Liver (tissue), 9 donors: ENCODE data around the gene ENTHD1. TPM values are rescaled to one million over a fixed set of nuclear protein-coding genes. Genes with fewer than 3 reads are reported as not detected.
"Not testable (repeated sequence)": the region's sequence is repeated elsewhere in the genome, so short reads cannot be mapped to it uniquely, and the experiment has no call there.

ENCODE experiments used
- DNase-seq: peaks from one replicate; pipeline ENCODE4 v3.0.0-alpha.2; 2017; ENCODE audit warnings: low spot score
- H3K27ac ChIP-seq, 2 donors: one replicate each; pipeline ENCODE4 v1.7.0; 2013; ENCODE audit warnings: inconsistent platforms in 2 of 2, low read length in 2 of 2, control low read depth in 1 of 2, low read depth in 1 of 2, mild to moderate bottlenecking in 1 of 2
- H3K27me3 ChIP-seq, 4 donors: one replicate each; pipeline versions ENCODE4 v1.6.1 to v1.7.0; 2013; ENCODE audit warnings: low read length in 3 of 4, inconsistent platforms in 1 of 4, mild to moderate bottlenecking in 1 of 4, moderate library complexity in 1 of 4; ENCODE audit not compliant: control insufficient read depth in 4 of 4, insufficient read depth in 4 of 4
- H3K36me3 ChIP-seq, 4 donors: one replicate each; pipeline versions ENCODE4 v1.6.1 to v1.7.0; 2013; ENCODE audit warnings: low read length in 3 of 4, mild to moderate bottlenecking in 3 of 4, low read depth in 1 of 4, moderate library complexity in 1 of 4; ENCODE audit not compliant: control insufficient read depth in 4 of 4, insufficient read depth in 3 of 4
- H3K4me1 ChIP-seq, 4 donors: one replicate each; pipeline versions ENCODE4 v1.6.1 to v1.7.0; 2013; ENCODE audit warnings: low read length in 3 of 4, mild to moderate bottlenecking in 3 of 4, moderate library complexity in 1 of 4; ENCODE audit not compliant: control insufficient read depth in 4 of 4, insufficient read depth in 4 of 4
- H3K4me3 ChIP-seq, 3 donors: one replicate each; pipeline versions ENCODE4 v1.6.1 to v1.7.0; 2013; ENCODE audit warnings: low read length in 3 of 3, control low read depth in 1 of 3, low read depth in 1 of 3, mild to moderate bottlenecking in 1 of 3
- H3K9ac ChIP-seq, 2 donors: one replicate each; pipeline ENCODE4 v1.7.0; 2013; ENCODE audit warnings: low read length in 2 of 2, mild to moderate bottlenecking in 2 of 2, moderate library complexity in 2 of 2, control low read depth in 1 of 2, low read depth in 1 of 2
- H3K9me3 ChIP-seq, 4 donors: one replicate each; pipeline versions ENCODE4 v1.6.1 to v1.7.0; 2013; ENCODE audit warnings: low read length in 3 of 4; ENCODE audit not compliant: control insufficient read depth in 4 of 4
- ATF3 ChIP-seq: IDR thresholded peaks from 2 replicates; pipeline ENCODE4 v1.6.1; 2016; ENCODE audit warnings: antibody characterized with exemption
- EGR1 ChIP-seq, 2 donors: IDR thresholded peaks; 2 replicates each; pipeline ENCODE4 v1.6.1; 2016 to 2018; ENCODE audit warnings: antibody characterized with exemption in 2 of 2, low read depth in 2 of 2
- FOXA1 ChIP-seq: IDR thresholded peaks from 2 replicates; pipeline ENCODE4 v1.6.1; 2016; ENCODE audit warnings: antibody characterized with exemption
- GABPA ChIP-seq, 2 donors: IDR thresholded peaks in 1 of 2; conservative IDR thresholded peaks in 1 of 2; 2 replicates each; pipeline ENCODE4 v1.6.1; 2016; ENCODE audit warnings: antibody characterized with exemption in 2 of 2, mild to moderate bottlenecking in 1 of 2, moderate library complexity in 1 of 2
- HNF4G ChIP-seq: IDR thresholded peaks from 2 replicates; pipeline ENCODE4 v1.6.1; 2016; ENCODE audit warnings: antibody characterized with exemption
- MAX ChIP-seq: IDR thresholded peaks from 2 replicates; pipeline ENCODE4 v1.6.1; 2016; ENCODE audit warnings: antibody characterized with exemption
- NR2F2 ChIP-seq: IDR thresholded peaks from 2 replicates; pipeline ENCODE4 v1.6.1; 2016; ENCODE audit warnings: antibody characterized with exemption
- RAD21 ChIP-seq, 2 donors: IDR thresholded peaks; 2 replicates each; pipeline ENCODE4 v1.6.1; 2016; ENCODE audit warnings: antibody characterized with exemption in 2 of 2, mild to moderate bottlenecking in 2 of 2
- REST ChIP-seq: IDR thresholded peaks from 2 replicates; pipeline ENCODE4 v1.6.1; 2016; ENCODE audit warnings: antibody characterized with exemption, mild to moderate bottlenecking
- SP1 ChIP-seq: IDR thresholded peaks from 2 replicates; pipeline ENCODE4 v1.6.1; 2018; ENCODE audit warnings: antibody characterized with exemption, mild to moderate bottlenecking
- TAF1 ChIP-seq: conservative IDR thresholded peaks from 2 replicates; pipeline ENCODE4 v1.6.1; 2016; ENCODE audit warnings: antibody characterized with exemption, mild to moderate bottlenecking
- ZBTB33 ChIP-seq: IDR thresholded peaks from 2 replicates; pipeline ENCODE4 v1.6.1; 2016; ENCODE audit warnings: antibody characterized with exemption
- WGBS: extraction: QIAGEN DNeasy Blood & Tissue Kit; methylation state at CpG from one replicate; pipeline ENCODE4 v1.1.7; 2013; 5-methylcytosine and 5-hydroxymethylcytosine counted together
- polyA plus RNA-seq, 2 donors: library from polyadenylated mRNA; stranded (reverse) in 1 of 2; unstranded in 1 of 2; fragments of 200-250 nt in 1 of 2; fragments of >200 nt in 1 of 2; fragmentation: Nextera tagmentation in 1 of 2; extraction: Ambion mirVana in 1 of 2; gene quantifications; one replicate each; pipeline versions ENCODE4 v1.2.1 to v1.2.3, GENCODE V29; 2013 to 2015
- total RNA-seq, 2 donors: library from RNA; depleted of rRNA; stranded (reverse); fragments of >200 nt; gene quantifications; one replicate each; pipeline ENCODE4 v1.2.3, GENCODE V29; 2014
- donor health status: healthy.
- donor health status: healthy.
- donor health status: healthy.
- donor health status: healthy.
- donor health status: healthy.

ENTHD1 gene
- total and polyA plus RNA-seq, 4 donors = not detected

GRCh38 chr22:39872548-39872947, 21.0 kb downstream of the ENTHD1 start:
- no peak overlapping the region for H3K27ac ChIP-seq
- H3K9ac ChIP-seq = no peak overlapping the region
- no peak overlapping the region for H3K4me3 ChIP-seq
- H3K27me3 ChIP-seq = peaks cover 0 to 7% (median 0%) of the 10 kb centered on the region in 4 donors
- no peak for TF ChIP-seq HNF4G
- 83% methylated on average over 1 of the region's 1 CpG for WGBS
- no peaks in the 10 kb centered on the region for H3K4me1 ChIP-seq
- peaks cover 0 to 4% (median 0%) of the 10 kb centered on the region in 4 donors for H3K9me3 ChIP-seq
- no peak for DNase-seq
- H3K36me3 ChIP-seq = no peaks in the 10 kb centered on the region

- Histone ChIP-seq H3K9ac (no peak overlapping the region), H3K27me3 (peaks cover 0 to 7% (median 0%) of the 10 kb centered on the region in 4 donors), H3K9me3 (peaks cover 0 to 4% (median 0%) of the 10 kb centered on the region in 4 donors), H3K27ac (no peak overlapping the region), H3K36me3 (no peaks in the 10 kb centered on the region), H3K4me3 (no peak overlapping the region), H3K4me1 (no peaks in the 10 kb centered on the region)
- TF ChIP-seq REST (no peak), ZBTB33 (no peak)
- no peak for DNase-seq
- WGBS = 61% methylated on average over 5 of the region's 5 CpGs
Observed at GRCh38 chr22:39871008-39871798, 22.4 kb downstream of the ENTHD1 start.

- 91% methylated on average over 2 of the region's 2 CpGs for WGBS
- not testable (repeated sequence) for H3K36me3 ChIP-seq, H3K27ac ChIP-seq
Observed at GRCh38 chr22:39869797-39870196, 23.8 kb downstream of the ENTHD1 start.

GRCh38 chr22:39868741-39869140, 24.8 kb downstream of the ENTHD1 start:
- Histone ChIP-seq H3K27me3 (peaks cover 0 to 7% (median 0%) of the 10 kb centered on the region in 4 donors), H3K36me3 (no peaks in the 10 kb centered on the region), H3K4me1 (no peaks in the 10 kb centered on the region), H3K9me3 (peaks cover 0 to 4% (median 0%) of the 10 kb centered on the region in 4 donors), H3K27ac (no peak overlapping the region), H3K9ac (no peak overlapping the region), H3K4me3 (no peak overlapping the region)
- DNase-seq = no peak
- no peak for TF ChIP-seq ATF3
- TF ChIP-seq MAX = no peak
- TF ChIP-seq RAD21 (IDR thresholded peaks at IDR 0.05) = no peak
- no peak for TF ChIP-seq SP1
- no peak for TF ChIP-seq GABPA (IDR thresholded peaks at IDR 0.05 in 1 of 2, conservative IDR thresholded peaks at IDR 0.05 in 1 of 2)
- no peak for TF ChIP-seq NR2F2
- TF ChIP-seq EGR1 (IDR thresholded peaks at IDR 0.05; ENCODE audit: low read depth in 2 of 2) = no peak
- no peak for TF ChIP-seq TAF1
- TF ChIP-seq ZBTB33 = no peak
- no peak for TF ChIP-seq HNF4G
- TF ChIP-seq FOXA1 = no peak
- WGBS = 46% methylated on average over 1 of the region's 1 CpG

More at GRCh38 chr22:39869797-39870196, 23.8 kb downstream of the ENTHD1 start:
- H3K9me3 ChIP-seq, H3K4me3 ChIP-seq, H3K9ac ChIP-seq, H3K4me1 ChIP-seq, DNase-seq, H3K27me3 ChIP-seq: not testable (repeated sequence)
